ENCODE measurements around the gene SLC30A3. TPM values are rescaled to one million over a fixed set of nuclear protein-coding genes. Genes with fewer than 3 reads are reported as not detected.
A peak's percentile ranks its signal among the peaks of the same experiment; 100 is the strongest.

The SLC30A3 gene
- total and polyA plus RNA-seq, 2 of the 13 experiments (the other 11 are each of a cell fraction or from before 2014, with no cell fraction given) = 0.38 to 0.79 TPM

- Histone ChIP-seq H3K4me3 (replicated peaks in 1 of 3; ENCODE audit: insufficient read depth in 1 of 3, low read depth in 2 of 3, low read length in 3 of 3) (no peak overlapping the region), H2AFZ (ENCODE audit: low read length) (no peak overlapping the region), H3K27ac (ENCODE audit: extremely low read length, insufficient read depth, low read length) (no peak overlapping the region), H3K9ac (ENCODE audit: insufficient read depth, low read depth, low read length) (no peak overlapping the region), H3K4me1 (ENCODE audit: insufficient read depth, low read length) (peaks cover 18% of the 10 kb centered on the region), H4K20me1 (ENCODE audit: insufficient read depth, low read length) (no peaks in the 10 kb centered on the region), H3K4me2 (ENCODE audit: low read depth, low read length) (no peak overlapping the region), H3K9me3 (ENCODE audit: low read length) (no peaks in the 10 kb centered on the region), H3K79me2 (ENCODE audit: insufficient read depth, low read length) (no peaks in the 10 kb centered on the region), H3K36me3 (replicated peaks in 1 of 2; ENCODE audit: control insufficient read depth in 1 of 2, insufficient read depth in 2 of 2, low read length in 2 of 2) (peaks cover 28 to 39% of the 10 kb centered on the region in 2 experiments), H3K27me3 (ENCODE audit: control insufficient read depth in 1 of 2, insufficient read depth in 2 of 2, low read length in 2 of 2) (peaks cover 0 to 5% of the 10 kb centered on the region in 2 experiments; a peak in 2 of 5 replicates)
- DNase-seq (ENCODE audit: low spot score) = no peak
- no peak for FAIRE-seq
- BruUV-seq (replicated peaks) = TSS peak; percentile 32
- no peak for ATAC-seq
- 98% methylated on average over 4 of the region's 4 CpGs for WGBS (ENCODE audit: low lambda C conversion rate)
- no peak for TF ChIP-seq NCOA5 (CRISPR knock-in tag; IDR thresholded peaks at IDR 0.05)
- TF ChIP-seq CBX1 (IDR thresholded peaks at IDR 0.05; ENCODE audit: low read depth) = no peak
- no peak for TF ChIP-seq ZNF160 (CRISPR knock-in tag; IDR thresholded peaks at IDR 0.05)
- TF ChIP-seq ZFP90 (CRISPR knock-in tag; IDR thresholded peaks at IDR 0.05; ENCODE audit: borderline replicate concordance) = no peak
- TF ChIP-seq RELA (CRISPR knock-in tag; IDR thresholded peaks at IDR 0.05) = no peak
- no peak for TF ChIP-seq HNF4A (CRISPR knock-in tag; IDR thresholded peaks at IDR 0.05)
- TF ChIP-seq ZNF431 (CRISPR knock-in tag; IDR thresholded peaks at IDR 0.05; ENCODE audit: borderline replicate concordance, low read depth) = no peak
- POLR2A ChIA-PET = no interaction called here
- in situ Hi-C loops (cut with HindIII; ENCODE audit: extremely low pct_ligation_motif_present, low pct_unique_long_range_greater_than_20kb) = no loop called here
- CTCF ChIA-PET (ENCODE audit: low intra/inter-chr PET ratio, low total read pairs) = no interaction called here
- intact Hi-C loops (cut with micrococcal nuclease; ENCODE audit: unreplicated experiment) = no loop called here
Observed at GRCh38 chr2:27245626-27246025, 17.2 kb downstream of the SLC30A3 start.

- CTCF ChIA-PET (ENCODE audit: low intra/inter-chr PET ratio, low total read pairs) = no interaction called here
- TF ChIP-seq ZNF350 (CRISPR knock-in tag; IDR thresholded peaks at IDR 0.05; ENCODE audit: borderline replicate concordance, low read depth) = no peak
- TF ChIP-seq ZBTB4 (CRISPR knock-in tag; IDR thresholded peaks at IDR 0.05; ENCODE audit: borderline replicate concordance) = no peak
- TF ChIP-seq ZNF574 (CRISPR knock-in tag; IDR thresholded peaks at IDR 0.05) = no peak
- TF ChIP-seq ZNF260 (CRISPR knock-in tag; IDR thresholded peaks at IDR 0.05; ENCODE audit: borderline replicate concordance, low read depth) = no peak
- no peak for TF ChIP-seq ZNF451 (CRISPR knock-in tag; IDR thresholded peaks at IDR 0.05)
- TF ChIP-seq ZNF850 (CRISPR knock-in tag; conservative IDR thresholded peaks at IDR 0.05) = no peak
- no peak for TF ChIP-seq NFKB2 (CRISPR knock-in tag; IDR thresholded peaks at IDR 0.05; ENCODE audit: borderline replicate concordance)
Observed at GRCh38 chr2:27245116-27245515, 17.7 kb downstream of the SLC30A3 start.

More at GRCh38 chr2:27245116-27245515, 17.7 kb downstream of the SLC30A3 start:
- POLR2A ChIA-PET = interaction anchor here (0.8 kb wide), 1 partner anchor 21 kb away, joined by 3 read pairs; no protein-coding TSS in a partner anchor
- WGBS (ENCODE audit: low lambda C conversion rate) = 93% methylated on average over 10 of the region's 10 CpGs
- no peaks in the 10 kb centered on the region for H4K20me1 ChIP-seq (ENCODE audit: insufficient read depth, low read length)
- 0 out of 5 replicates have a peak, but pooled peaks cover 0 to 2% of the 10 kb centered on the region in 2 experiments for H3K27me3 ChIP-seq (ENCODE audit: control insufficient read depth in 1 of 2, insufficient read depth in 2 of 2, low read length in 2 of 2)
- FAIRE-seq (no peak), ATAC-seq (no peak), DNase-seq (ENCODE audit: low spot score) (no peak)
- no peak overlapping the region for H3K27ac ChIP-seq (ENCODE audit: extremely low read length, insufficient read depth, low read length)
- intact Hi-C loops (cut with micrococcal nuclease; ENCODE audit: unreplicated experiment) (no loop called here), in situ Hi-C loops (cut with HindIII; ENCODE audit: extremely low pct_ligation_motif_present, low pct_unique_long_range_greater_than_20kb) (no loop called here)
- BruUV-seq (replicated peaks) = no TSS peak
- H3K4me3 ChIP-seq (replicated peaks in 1 of 3; ENCODE audit: insufficient read depth in 1 of 3, low read depth in 2 of 3, low read length in 3 of 3) = no peak overlapping the region
- H3K79me2 ChIP-seq (ENCODE audit: insufficient read depth, low read length) = no peaks in the 10 kb centered on the region
- no peaks in the 10 kb centered on the region for H3K9me3 ChIP-seq (ENCODE audit: low read length)
- no peak overlapping the region for H3K9ac ChIP-seq (ENCODE audit: insufficient read depth, low read depth, low read length)
- H3K36me3 ChIP-seq (replicated peaks in 1 of 2; ENCODE audit: control insufficient read depth in 1 of 2, insufficient read depth in 2 of 2, low read length in 2 of 2) = peaks cover 33 to 44% of the 10 kb centered on the region in 2 experiments
- H2AFZ ChIP-seq (ENCODE audit: low read length) = no peak overlapping the region
- H3K4me1 ChIP-seq (ENCODE audit: insufficient read depth, low read length) = peaks cover 13% of the 10 kb centered on the region
- H3K4me2 ChIP-seq (ENCODE audit: low read depth, low read length) = no peak overlapping the region
